Measurements from ENCODE around the gene PRKD1. TPM values are rescaled to one million over a fixed set of nuclear protein-coding genes. Genes with fewer than 3 reads are reported as not detected.
A peak's percentile ranks its signal among the peaks of the same experiment; 100 is the strongest.
"Not testable (repeated sequence)": the region's sequence is repeated elsewhere in the genome, so short reads cannot be mapped to it uniquely, and the experiment has no call there.

PRKD1 gene
- polyA plus RNA-seq, 5 donors, result 19.9 to 28.3 (median 22.8) TPM

- DNase-seq, result not testable (repeated sequence)
Measured at GRCh38 chr14:29839691-29840090, 88.0 kb downstream of the PRKD1 start.

GRCh38 chr14:29838752-29839151 lies 88.9 kb downstream of the PRKD1 start:
- DNase-seq, result no peak

- no peak for DNase-seq
Measured at GRCh38 chr14:29836395-29836794, 91.3 kb downstream of the PRKD1 start.

GRCh38 chr14:29832042-29832441 lies 95.6 kb downstream of the PRKD1 start:
- DNase-seq, result no peak

GRCh38 chr14:29829851-29830250 lies 97.8 kb downstream of the PRKD1 start:
- peak; percentile 44 to 59 for DNase-seq

GRCh38 chr14:29823816-29824215 lies 103.8 kb downstream of the PRKD1 start:
- DNase-seq, result no peak

- DNase-seq, result no peak
Measured at GRCh38 chr14:29822430-29822709, 105.3 kb downstream of the PRKD1 start.

GRCh38 chr14:29821661-29822429 lies 105.8 kb downstream of the PRKD1 start:
- DNase-seq, result no peak

- DNase-seq, result no peak
Measured at GRCh38 chr14:29821242-29821641, 106.4 kb downstream of the PRKD1 start.

- no peak for DNase-seq
Measured at GRCh38 chr14:29820785-29821184, 106.9 kb downstream of the PRKD1 start.

- DNase-seq, result no peak
Measured at GRCh38 chr14:29817767-29818405, 109.8 kb downstream of the PRKD1 start.

GRCh38 chr14:29815016-29815674 lies 112.5 kb downstream of the PRKD1 start:
- no peak for DNase-seq

- DNase-seq, result no peak
Measured at GRCh38 chr14:29814156-29815015, 113.3 kb downstream of the PRKD1 start.

GRCh38 chr14:29810682-29811081 lies 117.0 kb downstream of the PRKD1 start:
- DNase-seq, result no peak

- no peak for DNase-seq
Measured at GRCh38 chr14:29810064-29810463, 117.6 kb downstream of the PRKD1 start.

GRCh38 chr14:29806124-29806517 lies 121.5 kb downstream of the PRKD1 start:
- DNase-seq, result no peak

GRCh38 chr14:29805415-29806123 lies 122.1 kb downstream of the PRKD1 start:
- DNase-seq, result no peak

GRCh38 chr14:29804481-29805266 lies 123.0 kb downstream of the PRKD1 start:
- DNase-seq, result no peak

GRCh38 chr14:29803045-29803444 lies 124.6 kb downstream of the PRKD1 start:
- DNase-seq, result no peak

GRCh38 chr14:29802211-29802610 lies 125.4 kb downstream of the PRKD1 start:
- no peak for DNase-seq

- DNase-seq, result no peak
Measured at GRCh38 chr14:29800961-29801360, 126.7 kb downstream of the PRKD1 start.
